K562 (cell line): ENCODE results near the gene HMOX2. TPM values are rescaled to one million over a fixed set of nuclear protein-coding genes. Genes with fewer than 3 reads are reported as not detected.

ENCODE experiments used
- BRF2 ChIP-seq: IDR thresholded peaks from 3 replicates; pipeline ENCODE4 v1.6.1; 2011; ENCODE audit warnings: borderline replicate concordance, mild to moderate bottlenecking; ENCODE audit not compliant: insufficient read length, insufficient read depth
- CHAMP1 ChIP-seq: fragments of 450-650 bp; IDR thresholded peaks from 2 replicates; pipeline ENCODE4 v1.6.1; 2016; ENCODE audit warnings: mild to moderate bottlenecking
- CHD1 ChIP-seq: fragments of 200-600 bp; sonication (generic); IDR thresholded peaks from one replicate; pipeline ENCODE4 v1.6.1; 2012; ENCODE audit warnings: mild to moderate bottlenecking, moderate library complexity, low read length, inconsistent platforms
- CSDE1 ChIP-seq, 2 experiments: fragments of 450-650 bp; IDR thresholded peaks; 2 replicates each; pipeline ENCODE4 v1.6.1; 2016; ENCODE audit warnings: mild to moderate bottlenecking in 1 of 2
- E2F1 ChIP-seq: sonication (generic); formaldehyde crosslinking; IDR thresholded peaks from 2 replicates; pipeline ENCODE4 v1.8.1; 2023; ENCODE audit warnings: mild to moderate bottlenecking, missing genetic modification reagents, moderate library complexity
- E2F3 ChIP-seq: fragments of 250-450 bp; sonication (Bioruptor Pico); IDR thresholded peaks from 2 replicates; pipeline ENCODE4 v1.4.0; 2020; ENCODE audit warnings: mild to moderate bottlenecking
- IRF2 ChIP-seq: sonication (generic); formaldehyde crosslinking; IDR thresholded peaks from 2 replicates; pipeline ENCODE4 v1.8.1; 2022; ENCODE audit warnings: mild to moderate bottlenecking, missing genetic modification reagents
- KAT7 ChIP-seq: sonication (generic); formaldehyde crosslinking; IDR thresholded peaks from 2 replicates; pipeline ENCODE4 v1.8.0; 2022; ENCODE audit warnings: missing genetic modification reagents, mild to moderate bottlenecking, borderline replicate concordance
- NCOR1 ChIP-seq: fragments of 450-650 bp; IDR thresholded peaks from 2 replicates; pipeline ENCODE4 v1.6.1; 2016; ENCODE audit warnings: mild to moderate bottlenecking, moderate library complexity
- NFIX ChIP-seq: fragments of 250-450 bp; sonication (Bioruptor Pico); IDR thresholded peaks from 2 replicates; pipeline ENCODE4 v1.4.0; 2020; ENCODE audit warnings: low read depth, mild to moderate bottlenecking, moderate library complexity
- NUFIP1 ChIP-seq: fragments of 450-650 bp; IDR thresholded peaks from 2 replicates; pipeline ENCODE4 v1.6.1; 2018; ENCODE audit not compliant: partially characterized antibody
- POLR2AphosphoS5 ChIP-seq: IDR thresholded peaks from 2 replicates; pipeline ENCODE4 v1.6.1; 2011; ENCODE audit warnings: mild to moderate bottlenecking, low read depth, low read length, moderate library complexity; ENCODE audit not compliant: control insufficient read depth, insufficient read depth
- RBM17 ChIP-seq: fragments of 200-400 bp; formaldehyde crosslinking; IDR thresholded peaks from 2 replicates; pipeline ENCODE4 v1.6.1; 2017; ENCODE audit warnings: low read depth, mild to moderate bottlenecking, low read length, borderline replicate concordance
- RBM34 ChIP-seq: fragments of 200-400 bp; formaldehyde crosslinking; IDR thresholded peaks from 2 replicates; pipeline ENCODE4 v1.6.1; 2018; ENCODE audit warnings: low read length, borderline replicate concordance; ENCODE audit not compliant: insufficient read depth
- SAFB ChIP-seq: fragments of 200-400 bp; formaldehyde crosslinking; IDR thresholded peaks from 2 replicates; pipeline ENCODE4 v1.6.1; 2017; ENCODE audit warnings: low read depth, low read length, borderline replicate concordance
- SIN3B ChIP-seq: fragments of 450-650 bp; IDR thresholded peaks from 2 replicates; pipeline ENCODE4 v1.6.1; 2017; ENCODE audit warnings: low read depth, mild to moderate bottlenecking, moderate library complexity
- SREBF2 ChIP-seq: sonication (generic); formaldehyde crosslinking; IDR thresholded peaks from 2 replicates; pipeline ENCODE4 v1.4.0; 2020; ENCODE audit warnings: mild to moderate bottlenecking, missing genetic modification reagents
- TCF15 ChIP-seq: fragments of 250-450 bp; sonication (Bioruptor Pico); IDR thresholded peaks from 2 replicates; pipeline ENCODE4 v1.8.0; 2022; ENCODE audit warnings: moderate library complexity, mild to moderate bottlenecking, inconsistent platforms
- USF1 ChIP-seq: sonication (generic); formaldehyde crosslinking; IDR thresholded peaks from 2 replicates; pipeline ENCODE4 v1.9.0; 2022; ENCODE audit warnings: mild to moderate bottlenecking, missing genetic modification reagents
- XRCC3 ChIP-seq: fragments of 450-650 bp; IDR thresholded peaks from 2 replicates; pipeline ENCODE4 v1.6.1; 2017; ENCODE audit warnings: mild to moderate bottlenecking, moderate library complexity
- ZNF197 ChIP-seq: fragments of 200-800 bp; sonication (Bioruptor generic); IDR thresholded peaks from 2 replicates; pipeline ENCODE4 v1.6.1; 2016; ENCODE audit warnings: low read depth, missing genetic modification characterization, missing compliant biosample characterization
- ZNF586 ChIP-seq: fragments of 450-650 bp; formaldehyde crosslinking; conservative IDR thresholded peaks from 2 replicates; pipeline ENCODE4 v1.4.0; 2020; ENCODE audit warnings: mild to moderate bottlenecking, moderate library complexity
- ZNF589 ChIP-seq: fragments of 200-800 bp; sonication (Bioruptor generic); IDR thresholded peaks from 2 replicates; pipeline ENCODE4 v1.6.1; 2016; ENCODE audit warnings: low read depth, missing genetic modification characterization, missing compliant biosample characterization
- polyA plus RNA-seq, 8 experiments: library from polyadenylated mRNA; depleted of rRNA in 4 of 8; stranded (reverse) in 5 of 8; unstranded in 3 of 8; fragments of >200 nt; fragmentation: Nextera tagmentation in 2 of 8; fragmentation: Illumina TruSeq in 1 of 8; extraction: Ambion mirVana in 2 of 8; extraction: Trizol in 1 of 8; gene quantifications; 2 replicates each; pipeline versions ENCODE4 v1.2.1 to v1.2.3, GENCODE V29; 2011 to 2014; ENCODE audit warnings: inconsistent platforms in 1 of 8, missing spikeins in 1 of 8
- total RNA-seq, 7 experiments: library from RNA; depleted of rRNA in 6 of 7; stranded (reverse); fragments of >200 nt in 6 of 7; fragmentation: Illumina TruSeq in 2 of 7; extraction: Trizol in 2 of 7; gene quantifications; 2 replicates each; pipeline versions ENCODE4 v1.2.1 to v1.2.3, GENCODE V29; 2011 to 2021; ENCODE audit warnings: low replicate concordance in 1 of 7

The HMOX2 gene
- total and polyA plus RNA-seq, 9 of the 15 experiments (the other 6 are each of a cell fraction or from before 2014, with no cell fraction given): 26.8 to 87.4 (median 57.4) TPM

- TF ChIP-seq CHAMP1 (no peak), NCOR1 (no peak), NFIX (no peak), ZNF589 (CRISPR knock-in tag) (0 out of 2 replicates have a peak, but pooled peaks have one; percentile 13), POLR2AphosphoS5 (peak; percentile 81), TCF15 (CRISPR knock-in tag) (no peak), KAT7 (CRISPR knock-in tag) (no peak), NUFIP1 (no peak), SREBF2 (CRISPR knock-in tag) (no peak), RBM17 (no peak), IRF2 (CRISPR knock-in tag) (no peak), CHD1 (no peak), SAFB (no peak), ZNF197 (CRISPR knock-in tag) (no peak), XRCC3 (no peak), E2F1 (CRISPR knock-in tag) (no peak), RBM34 (no peak), SIN3B (no peak), USF1 (CRISPR knock-in tag) (peak; percentile 86), CSDE1 (IDR thresholded peaks at IDR 0.05) (no peak), ZNF586 (CRISPR knock-in tag) (no peak), E2F3 (CRISPR knock-in tag) (no peak), BRF2 (no peak)
Measured at GRCh38 chr16:4433914-4434787, 42.0 kb upstream of the HMOX2 start (continued).
